ACC112 (cell line): ENCODE results near the gene ALKAL2.

ENCODE experiments used
- H2AFZ ChIP-seq: fragments of 200-600 bp; sonication (generic); one replicate; pipeline ENCODE4 v1.6.0; 2017; ENCODE audit warnings: antibody characterized with exemption, low read length; ENCODE audit not compliant: unreplicated experiment
- H3K27ac ChIP-seq: fragments of 200-600 bp; sonication (generic); 2 replicates; pipeline ENCODE4 v1.5.1; 2014; ENCODE audit warnings: low read depth, mild to moderate bottlenecking, antibody characterized with exemption, low read length, moderate library complexity
- H3K27me3 ChIP-seq: fragments of 200-600 bp; sonication (generic); 2 replicates; pipeline ENCODE4 v1.6.1; 2014; ENCODE audit warnings: mild to moderate bottlenecking, antibody characterized with exemption, low read length, moderate library complexity, mixed read lengths; ENCODE audit not compliant: insufficient read depth
- H3K36me3 ChIP-seq: fragments of 200-600 bp; sonication (generic); 2 replicates; pipeline ENCODE4 v1.6.1; 2016; ENCODE audit warnings: mild to moderate bottlenecking, antibody characterized with exemption, low read length, moderate library complexity, mixed read lengths; ENCODE audit not compliant: insufficient read depth
- H3K4me1 ChIP-seq: fragments of 200-600 bp; sonication (generic); one replicate; pipeline ENCODE4 v1.6.1; 2016; ENCODE audit warnings: low read length, mixed read lengths; ENCODE audit not compliant: insufficient read depth, unreplicated experiment, control insufficient read depth
- H3K4me3 ChIP-seq: fragments of 200-600 bp; sonication (generic); 2 replicates; pipeline ENCODE4 v1.5.1; 2014; ENCODE audit warnings: mild to moderate bottlenecking, low read depth, low read length
- H3K79me2 ChIP-seq: fragments of 200-600 bp; sonication (generic); one replicate; pipeline ENCODE4 v1.6.0; 2016; ENCODE audit warnings: low read length; ENCODE audit not compliant: control insufficient read depth, unreplicated experiment, insufficient read depth

Gene ALKAL2

DNA sequence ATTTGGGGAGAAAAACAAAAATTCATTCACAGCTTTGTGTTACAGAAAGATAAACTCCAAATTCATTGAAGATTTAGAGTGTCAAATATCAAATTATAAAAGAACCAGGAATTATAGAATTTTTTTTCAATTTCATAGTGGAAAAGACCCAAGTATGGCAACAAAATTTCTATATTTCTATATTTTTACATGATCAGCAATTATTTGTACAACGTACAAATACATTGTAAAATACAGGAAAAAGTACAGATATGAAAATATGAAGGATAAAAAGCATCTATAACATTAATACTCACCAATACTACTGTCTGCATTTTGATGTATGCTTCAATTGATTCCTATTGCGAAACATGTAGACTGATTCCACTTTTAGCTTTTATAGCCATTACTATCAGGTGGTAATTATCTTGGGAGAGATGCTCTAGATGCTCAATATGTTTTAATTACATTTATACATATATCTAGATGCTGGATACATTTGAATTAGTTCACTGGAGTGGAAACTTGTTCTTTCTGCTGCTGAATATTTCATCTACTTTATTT, 28.0 kb downstream of the ALKAL2 start:
- peaks cover 18% of the 10 kb centered on the region for H3K36me3 ChIP-seq
- no peak overlapping the region for H3K4me3 ChIP-seq
- peaks cover 10% of the 10 kb centered on the region for H3K79me2 ChIP-seq
- H3K27me3 ChIP-seq = no peaks in the 10 kb centered on the region
- H2AFZ ChIP-seq = no peak overlapping the region
- no peak overlapping the region for H3K27ac ChIP-seq
- H3K4me1 ChIP-seq = peaks cover 5% of the 10 kb centered on the region

DNA sequence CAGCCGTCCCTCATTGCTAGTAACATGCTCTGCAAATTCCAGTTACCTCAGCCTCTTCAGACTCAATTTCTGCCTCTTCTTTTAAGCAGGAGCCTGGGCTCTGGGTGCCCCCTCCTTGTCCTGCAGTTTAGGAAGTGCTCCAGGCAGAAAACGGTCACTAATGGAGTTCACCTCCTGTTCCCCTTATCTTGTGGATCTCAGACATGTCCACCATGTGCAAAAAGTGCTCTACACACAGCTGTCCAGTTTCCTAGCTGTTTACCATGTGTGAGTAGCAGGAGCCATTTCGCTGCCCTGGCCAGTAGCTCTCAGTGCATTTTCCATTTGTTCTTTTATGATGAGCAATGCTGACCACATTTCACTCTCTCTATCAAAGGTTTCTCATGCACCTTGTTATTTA, 29.0 kb downstream of the ALKAL2 start:
- Histone ChIP-seq H3K27ac (no peak overlapping the region), H3K79me2 (peaks cover 9% of the 10 kb centered on the region), H3K4me3 (no peak overlapping the region), H3K4me1 (peaks cover 5% of the 10 kb centered on the region), H3K27me3 (no peaks in the 10 kb centered on the region), H3K36me3 (peaks cover 18% of the 10 kb centered on the region), H2AFZ (no peak overlapping the region)

DNA sequence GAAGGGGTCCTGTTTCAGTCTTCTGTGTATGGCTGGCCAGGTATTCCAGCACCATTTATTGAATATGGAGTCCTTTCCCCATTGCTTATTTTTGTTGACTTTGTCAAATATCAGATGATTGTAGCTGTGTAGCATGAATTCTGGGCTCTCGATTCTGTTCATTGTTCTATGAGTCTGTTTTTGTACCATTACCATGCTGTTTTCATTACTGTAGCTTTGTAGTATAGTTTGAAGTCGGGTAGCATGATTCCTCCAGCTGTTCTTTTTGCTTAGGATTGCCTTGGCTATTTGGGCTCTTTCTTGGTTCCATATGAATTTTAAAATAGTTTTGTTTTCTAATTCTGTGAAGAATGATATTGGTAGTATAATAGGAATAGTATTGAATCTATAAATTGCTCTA, 30.0 kb downstream of the ALKAL2 start:
- Histone ChIP-seq H3K4me3 (no peak overlapping the region), H3K27me3 (no peaks in the 10 kb centered on the region), H3K27ac (no peak overlapping the region), H3K36me3 (peaks cover 18% of the 10 kb centered on the region), H3K4me1 (no peaks in the 10 kb centered on the region), H2AFZ (no peak overlapping the region), H3K79me2 (no peaks in the 10 kb centered on the region)

DNA sequence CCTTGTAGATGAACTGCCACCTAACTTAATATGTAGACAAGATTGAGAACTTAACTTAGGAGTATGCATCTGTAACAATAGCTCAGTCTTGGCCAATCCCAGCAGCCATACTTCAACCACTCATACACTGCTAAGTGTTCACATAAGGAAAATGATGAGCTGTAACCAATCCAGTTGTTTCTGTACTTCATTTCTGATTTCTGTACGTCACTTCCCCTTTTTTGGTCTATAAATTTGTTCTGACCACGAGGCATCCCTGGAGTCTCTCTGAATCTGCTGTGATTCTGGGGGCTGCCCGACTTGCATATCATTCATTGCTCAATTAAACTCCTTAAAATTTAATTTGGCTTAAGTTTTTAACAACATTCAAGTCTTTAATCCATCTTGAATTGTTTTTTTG, 30.5 kb downstream of the ALKAL2 start:
- H3K27ac ChIP-seq = no peak overlapping the region
- H3K36me3 ChIP-seq = peaks cover 18% of the 10 kb centered on the region
- no peaks in the 10 kb centered on the region for H3K79me2 ChIP-seq
- H3K27me3 ChIP-seq = no peaks in the 10 kb centered on the region
- H3K4me3 ChIP-seq = no peak overlapping the region
- H3K4me1 ChIP-seq = no peaks in the 10 kb centered on the region
- no peak overlapping the region for H2AFZ ChIP-seq

DNA sequence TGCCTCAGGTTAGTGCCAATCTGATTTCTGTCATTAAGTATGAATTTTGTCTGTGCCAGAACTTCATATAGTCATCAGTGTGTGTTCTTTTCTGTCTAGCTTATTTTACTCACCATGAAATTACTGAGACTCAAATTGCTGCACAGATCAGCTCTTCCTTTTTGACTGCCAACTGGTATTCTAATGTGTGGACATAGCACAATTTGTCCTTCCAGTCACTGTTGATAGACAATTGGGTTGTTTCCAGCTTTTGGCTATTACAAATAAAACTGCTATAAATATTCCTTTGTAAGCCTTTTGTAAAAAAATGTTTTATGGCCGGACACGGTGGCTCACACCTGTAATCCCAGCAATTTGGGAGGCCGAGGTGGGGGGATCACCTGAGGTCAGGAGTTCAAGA, 31.8 kb downstream of the ALKAL2 start:
- H3K79me2 ChIP-seq = no peaks in the 10 kb centered on the region
- H3K36me3 ChIP-seq = peaks cover 17% of the 10 kb centered on the region
- no peak overlapping the region for H2AFZ ChIP-seq
- H3K27me3 ChIP-seq = no peaks in the 10 kb centered on the region
- no peak overlapping the region for H3K4me3 ChIP-seq
- H3K4me1 ChIP-seq = no peaks in the 10 kb centered on the region
- H3K27ac ChIP-seq = no peak overlapping the region

DNA sequence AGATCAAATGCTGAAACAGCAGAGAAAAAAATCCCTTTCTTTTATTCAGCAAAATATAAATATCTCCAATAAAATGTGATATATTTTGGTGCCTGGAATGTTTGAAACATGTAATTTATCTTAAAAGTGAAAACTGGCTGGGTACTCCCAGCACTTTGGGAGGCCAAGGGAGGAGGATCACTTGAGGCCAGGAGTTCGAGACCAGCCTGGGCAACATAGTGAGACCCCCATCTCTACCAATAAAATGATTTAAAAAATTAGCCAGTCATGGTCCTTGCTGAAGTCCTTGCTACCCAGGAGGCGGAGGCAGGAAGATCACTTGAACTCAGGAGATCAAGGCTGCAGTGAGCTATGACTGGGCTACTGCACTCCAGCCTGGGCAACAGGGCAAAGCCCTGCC, 32.7 kb downstream of the ALKAL2 start:
- Histone ChIP-seq H3K27ac (no peak overlapping the region), H3K4me3 (no peak overlapping the region), H3K79me2 (no peaks in the 10 kb centered on the region), H3K27me3 (no peaks in the 10 kb centered on the region), H2AFZ (no peak overlapping the region), H3K4me1 (no peaks in the 10 kb centered on the region), H3K36me3 (peaks cover 8% of the 10 kb centered on the region)

GRCh38 chr2:254241-254640, 33.6 kb downstream of the ALKAL2 start:
- Histone ChIP-seq H3K27ac (no peak overlapping the region), H3K36me3 (0 out of 2 replicates have a peak, but pooled peaks cover 8% of the 10 kb centered on the region), H2AFZ (no peak overlapping the region), H3K4me3 (no peak overlapping the region), H3K4me1 (no peaks in the 10 kb centered on the region), H3K79me2 (no peaks in the 10 kb centered on the region), H3K27me3 (no peaks in the 10 kb centered on the region)

GRCh38 chr2:253202-253638, 34.7 kb downstream of the ALKAL2 start:
- Histone ChIP-seq H3K4me3 (no peak overlapping the region), H3K27me3 (no peaks in the 10 kb centered on the region), H3K4me1 (no peaks in the 10 kb centered on the region), H2AFZ (no peak overlapping the region), H3K36me3 (0 out of 2 replicates have a peak, but pooled peaks cover under 1% of the 10 kb centered on the region), H3K79me2 (no peaks in the 10 kb centered on the region), H3K27ac (no peak overlapping the region)

DNA sequence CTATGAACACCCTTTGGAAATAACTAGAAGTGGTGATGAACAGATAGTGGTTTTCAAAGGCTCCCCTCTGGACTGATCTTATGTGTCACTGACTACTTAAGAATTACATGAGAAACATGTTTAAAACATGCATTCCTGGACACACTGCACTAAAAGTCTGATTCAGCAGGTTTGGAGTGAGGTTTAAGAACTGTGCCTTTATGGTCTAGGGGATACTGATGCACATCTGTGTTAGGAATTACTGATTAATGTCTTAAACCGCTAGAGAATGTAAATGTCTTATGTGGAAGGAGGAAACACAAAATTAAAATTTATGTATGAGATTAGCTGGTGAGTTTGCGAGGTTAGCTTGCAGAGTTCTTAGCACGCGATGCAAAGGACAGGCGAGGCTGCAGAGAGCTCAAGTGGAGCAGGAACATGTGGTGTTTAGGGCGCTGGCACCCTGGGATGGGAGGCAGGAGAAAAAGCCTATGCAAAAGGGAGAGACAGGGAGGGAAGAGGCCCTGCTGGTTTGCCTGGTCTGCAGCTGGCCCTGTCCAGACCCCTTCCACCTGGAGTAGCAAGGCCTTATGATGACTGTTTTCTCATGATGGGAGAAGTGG, 35.8 kb downstream of the ALKAL2 start:
- Histone ChIP-seq H3K27me3 (no peaks in the 10 kb centered on the region), H3K4me1 (no peaks in the 10 kb centered on the region), H3K27ac (no peak overlapping the region), H2AFZ (no peak overlapping the region), H3K36me3 (no peaks in the 10 kb centered on the region), H3K4me3 (no peak overlapping the region), H3K79me2 (no peaks in the 10 kb centered on the region)

DNA sequence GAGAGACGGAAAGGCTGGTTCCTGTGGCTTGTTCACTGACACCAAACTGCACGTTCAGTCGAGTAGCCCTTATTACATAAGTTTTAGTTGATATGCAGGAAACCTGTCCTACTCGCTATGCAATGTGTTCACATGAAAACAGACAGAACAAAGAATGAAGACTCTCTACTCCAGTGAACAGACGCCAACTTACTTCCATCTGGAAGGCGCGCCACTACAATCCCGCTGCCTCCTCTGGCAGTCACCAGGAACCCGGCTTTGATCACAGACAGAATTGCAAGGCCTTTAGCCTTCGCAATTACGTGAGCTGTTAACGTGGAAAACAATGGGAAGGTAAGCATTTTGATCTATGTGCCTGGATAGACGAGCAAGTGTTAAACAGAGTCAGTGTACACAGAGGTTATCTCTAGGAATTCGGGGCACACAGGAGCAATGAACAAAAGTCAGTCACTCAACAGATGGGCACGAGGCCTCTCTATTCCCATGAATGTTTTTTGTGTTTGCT, 38.3 kb downstream of the ALKAL2 start:
- Histone ChIP-seq H2AFZ (no peak overlapping the region), H3K27me3 (no peaks in the 10 kb centered on the region), H3K4me1 (no peaks in the 10 kb centered on the region), H3K36me3 (no peaks in the 10 kb centered on the region), H3K4me3 (no peak overlapping the region), H3K27ac (no peak overlapping the region), H3K79me2 (no peaks in the 10 kb centered on the region)

DNA sequence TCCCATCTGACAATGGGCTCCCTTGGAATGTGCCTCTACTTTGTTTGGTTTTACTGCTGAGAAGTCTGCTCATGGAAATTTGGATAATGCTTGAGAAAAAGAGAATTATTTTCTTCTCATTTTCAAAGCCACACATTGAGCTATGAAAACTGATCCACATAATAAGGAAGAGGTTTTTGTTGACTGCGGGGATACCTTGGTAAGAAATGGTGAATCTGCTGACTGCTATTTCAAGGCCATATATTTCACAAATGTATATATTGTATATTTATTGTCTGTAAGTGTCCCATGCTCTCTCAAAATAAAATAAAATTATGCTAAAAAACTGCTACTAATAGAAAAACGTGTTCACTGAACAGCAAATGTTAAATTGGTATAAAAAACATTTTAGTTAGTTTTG, 39.2 kb downstream of the ALKAL2 start:
- H3K79me2 ChIP-seq = no peaks in the 10 kb centered on the region
- H2AFZ ChIP-seq = no peak overlapping the region
- H3K27ac ChIP-seq = no peak overlapping the region
- no peak overlapping the region for H3K4me3 ChIP-seq
- H3K36me3 ChIP-seq = 0 out of 2 replicates have a peak, but pooled peaks cover 2% of the 10 kb centered on the region
- H3K27me3 ChIP-seq = no peaks in the 10 kb centered on the region
- no peaks in the 10 kb centered on the region for H3K4me1 ChIP-seq
